Vagina (tissue), 2 donors: Measurements from ENCODE around the gene PDGFC.

Experiments used
- POLR2A ChIP-seq, 2 donors: fragments of 450-650 bp; IDR thresholded peaks; one replicate each; pipeline ENCODE4 v1.6.1; 2017; ENCODE audit warnings: antibody characterized with exemption in 2 of 2, mild to moderate bottlenecking in 2 of 2, moderate library complexity in 2 of 2
- TF ChIP-seq, protein P1 (sequence below), 3 experiments: fragments of 450-650 bp in 2 of 3; fragments of 200-600 bp in 1 of 3; sonication (generic) in 1 of 3; IDR thresholded peaks; one replicate each; pipeline ENCODE4 v1.5.1; 2017 to 2019; ENCODE audit warnings: antibody characterized with exemption in 3 of 3, mild to moderate bottlenecking in 2 of 3, moderate library complexity in 2 of 3

DNA sequence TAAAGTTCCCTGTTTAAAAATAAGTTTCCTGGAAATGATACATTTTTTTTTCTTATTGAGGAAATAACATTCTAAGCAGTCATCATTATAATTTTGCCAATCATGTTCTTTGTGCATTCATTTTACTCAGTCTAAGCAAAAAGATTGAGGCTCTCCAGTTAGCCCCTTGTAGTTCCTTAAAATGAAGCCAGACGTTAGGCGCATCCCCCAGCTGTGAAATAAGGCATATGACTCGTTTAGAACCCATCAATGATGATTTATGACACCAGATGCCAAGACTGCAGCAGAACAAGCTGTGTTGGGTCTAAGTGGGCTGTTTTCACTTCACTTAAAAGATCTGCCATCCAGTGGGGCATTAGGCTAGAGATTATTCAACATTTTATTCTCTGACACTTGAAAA, 17.0 kb downstream of the PDGFC start:
- TF ChIP-seq, protein P1, sequence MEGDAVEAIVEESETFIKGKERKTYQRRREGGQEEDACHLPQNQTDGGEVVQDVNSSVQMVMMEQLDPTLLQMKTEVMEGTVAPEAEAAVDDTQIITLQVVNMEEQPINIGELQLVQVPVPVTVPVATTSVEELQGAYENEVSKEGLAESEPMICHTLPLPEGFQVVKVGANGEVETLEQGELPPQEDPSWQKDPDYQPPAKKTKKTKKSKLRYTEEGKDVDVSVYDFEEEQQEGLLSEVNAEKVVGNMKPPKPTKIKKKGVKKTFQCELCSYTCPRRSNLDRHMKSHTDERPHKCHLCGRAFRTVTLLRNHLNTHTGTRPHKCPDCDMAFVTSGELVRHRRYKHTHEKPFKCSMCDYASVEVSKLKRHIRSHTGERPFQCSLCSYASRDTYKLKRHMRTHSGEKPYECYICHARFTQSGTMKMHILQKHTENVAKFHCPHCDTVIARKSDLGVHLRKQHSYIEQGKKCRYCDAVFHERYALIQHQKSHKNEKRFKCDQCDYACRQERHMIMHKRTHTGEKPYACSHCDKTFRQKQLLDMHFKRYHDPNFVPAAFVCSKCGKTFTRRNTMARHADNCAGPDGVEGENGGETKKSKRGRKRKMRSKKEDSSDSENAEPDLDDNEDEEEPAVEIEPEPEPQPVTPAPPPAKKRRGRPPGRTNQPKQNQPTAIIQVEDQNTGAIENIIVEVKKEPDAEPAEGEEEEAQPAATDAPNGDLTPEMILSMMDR (IDR thresholded peaks at IDR 0.05), result no peak
- TF ChIP-seq POLR2A (IDR thresholded peaks at IDR 0.05), result no peak
